ENCODE measurements around the gene PRKAB2. TPM values are rescaled to one million over a fixed set of nuclear protein-coding genes. Genes with fewer than 3 reads are reported as not detected.
"Not testable (repeated sequence)": the region's sequence is repeated elsewhere in the genome, so short reads cannot be mapped to it uniquely, and the experiment has no call there.

PRKAB2 gene
- total and polyA plus RNA-seq, 4 donors = 13.6 to 24.8 (median 14.3) TPM

- H3K27ac ChIP-seq (ENCODE audit: low read depth in 1 of 2, low read length in 2 of 2) = no peak overlapping the region
- H3K9me3 ChIP-seq (ENCODE audit: control insufficient read depth in 4 of 4, low read length in 3 of 4) = no peaks in the 10 kb centered on the region
- H3K4me1 ChIP-seq (ENCODE audit: control insufficient read depth in 4 of 4, insufficient read depth in 4 of 4, low read length in 3 of 4) = no peaks in the 10 kb centered on the region
- no peak for TF ChIP-seq FOXA1 (IDR thresholded peaks at IDR 0.05)
- no peak for TF ChIP-seq GABPA (IDR thresholded peaks at IDR 0.05 in 1 of 2, conservative IDR thresholded peaks at IDR 0.05 in 1 of 2)
- no peak for TF ChIP-seq HNF4A (conservative IDR thresholded peaks at IDR 0.05)
- no peak for TF ChIP-seq YY1 (IDR thresholded peaks at IDR 0.05)
- TF ChIP-seq RXRA (IDR thresholded peaks at IDR 0.05) = no peak
- no peak for TF ChIP-seq REST (IDR thresholded peaks at IDR 0.05)
- no peak overlapping the region for H3K4me3 ChIP-seq (ENCODE audit: low read depth in 1 of 3, low read length in 3 of 3)
- H3K27me3 ChIP-seq (ENCODE audit: control insufficient read depth in 4 of 4, insufficient read depth in 4 of 4, low read length in 3 of 4) = no peaks in the 10 kb centered on the region
- no peaks in the 10 kb centered on the region for H3K36me3 ChIP-seq (ENCODE audit: control insufficient read depth in 4 of 4, insufficient read depth in 3 of 4, low read depth in 1 of 4, low read length in 3 of 4)
- H3K9ac ChIP-seq (ENCODE audit: low read depth in 1 of 2, low read length in 2 of 2) = no peak overlapping the region
- 92% methylated on average over 2 of the region's 2 CpGs for WGBS
- DNase-seq (ENCODE audit: low spot score) = no peak
These were observed 29.4 kb downstream of the PRKAB2 start for GRCh38 chr1:147142886-147143285.

DNA sequence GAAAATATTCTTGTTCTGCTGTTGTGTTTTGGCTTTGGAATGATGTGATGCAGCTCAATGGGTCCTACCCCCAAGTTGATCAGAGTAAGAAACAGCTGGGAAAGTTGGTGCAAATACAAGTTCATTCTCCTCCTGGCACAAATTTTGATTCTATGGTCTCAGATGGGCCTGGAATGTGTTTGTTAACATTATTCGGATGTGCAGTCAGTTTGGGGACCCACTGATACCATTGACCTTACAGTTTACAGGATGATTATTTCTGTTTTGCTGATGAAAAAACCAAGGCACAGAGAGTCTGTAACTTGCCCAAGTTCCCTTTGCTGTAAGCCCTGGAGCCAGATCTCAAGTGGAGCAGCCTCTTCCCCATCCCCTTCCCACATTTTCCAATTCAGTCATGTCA is 41.5 kb downstream of the PRKAB2 start:
- 81% methylated on average over 1 of the region's 1 CpG for WGBS
- not testable (repeated sequence) for H3K9me3 ChIP-seq (ENCODE audit: control insufficient read depth in 4 of 4, low read length in 3 of 4)

DNA sequence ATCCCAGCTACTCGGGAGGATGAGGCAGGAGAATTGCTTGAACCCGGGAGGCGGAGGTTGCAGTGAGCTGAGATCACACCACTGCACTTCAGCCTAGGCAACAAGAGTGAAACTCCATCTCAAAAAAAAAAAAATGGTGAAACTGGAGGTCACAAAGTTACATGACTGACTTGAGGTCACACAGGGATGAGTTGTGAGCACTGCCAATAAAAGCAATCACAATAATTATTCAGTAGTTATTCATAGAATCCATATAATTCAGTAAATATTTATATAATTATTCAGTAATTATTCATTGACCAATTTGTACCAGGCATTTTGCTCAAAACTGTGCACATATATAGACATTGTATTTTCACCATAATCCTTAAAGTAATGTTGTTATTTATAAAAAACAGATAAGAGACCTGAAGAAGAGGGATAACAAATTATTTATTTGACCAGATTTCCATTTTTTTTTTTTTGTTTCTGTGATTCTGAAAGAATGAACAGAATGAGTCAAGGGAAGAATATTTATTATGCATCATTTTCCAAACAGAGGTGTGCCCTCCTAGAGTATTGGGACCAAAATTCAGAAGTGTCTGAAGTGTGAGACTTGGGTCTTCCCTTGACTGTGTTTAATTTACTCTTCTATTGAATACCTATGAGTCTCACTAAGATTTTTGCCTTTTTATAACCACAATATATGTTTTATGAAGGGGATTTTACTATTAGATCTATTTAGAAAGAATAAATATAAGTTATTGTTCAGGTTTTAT is 43.0 kb downstream of the PRKAB2 start:
- TF ChIP-seq, protein P1, sequence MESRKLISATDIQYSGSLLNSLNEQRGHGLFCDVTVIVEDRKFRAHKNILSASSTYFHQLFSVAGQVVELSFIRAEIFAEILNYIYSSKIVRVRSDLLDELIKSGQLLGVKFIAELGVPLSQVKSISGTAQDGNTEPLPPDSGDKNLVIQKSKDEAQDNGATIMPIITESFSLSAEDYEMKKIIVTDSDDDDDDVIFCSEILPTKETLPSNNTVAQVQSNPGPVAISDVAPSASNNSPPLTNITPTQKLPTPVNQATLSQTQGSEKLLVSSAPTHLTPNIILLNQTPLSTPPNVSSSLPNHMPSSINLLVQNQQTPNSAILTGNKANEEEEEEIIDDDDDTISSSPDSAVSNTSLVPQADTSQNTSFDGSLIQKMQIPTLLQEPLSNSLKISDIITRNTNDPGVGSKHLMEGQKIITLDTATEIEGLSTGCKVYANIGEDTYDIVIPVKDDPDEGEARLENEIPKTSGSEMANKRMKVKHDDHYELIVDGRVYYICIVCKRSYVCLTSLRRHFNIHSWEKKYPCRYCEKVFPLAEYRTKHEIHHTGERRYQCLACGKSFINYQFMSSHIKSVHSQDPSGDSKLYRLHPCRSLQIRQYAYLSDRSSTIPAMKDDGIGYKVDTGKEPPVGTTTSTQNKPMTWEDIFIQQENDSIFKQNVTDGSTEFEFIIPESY (IDR thresholded peaks at IDR 0.05) = no peak
- TF ChIP-seq REST (IDR thresholded peaks at IDR 0.05) (no peak), ATF3 (IDR thresholded peaks at IDR 0.05) (no peak), RXRA (IDR thresholded peaks at IDR 0.05) (no peak), RAD21 (IDR thresholded peaks at IDR 0.05) (no peak), NR2F2 (IDR thresholded peaks at IDR 0.05) (no peak), EGR1 (IDR thresholded peaks at IDR 0.05; ENCODE audit: low read depth in 2 of 2) (no peak), HNF4G (IDR thresholded peaks at IDR 0.05) (no peak), SP1 (IDR thresholded peaks at IDR 0.05) (no peak), GABPA (IDR thresholded peaks at IDR 0.05 in 1 of 2, conservative IDR thresholded peaks at IDR 0.05 in 1 of 2) (no peak), FOXA1 (IDR thresholded peaks at IDR 0.05) (no peak), FOXA2 (IDR thresholded peaks at IDR 0.05) (no peak)
- WGBS = 94% methylated on average over 3 of the region's 3 CpGs
- Histone ChIP-seq H3K9ac (ENCODE audit: low read depth in 1 of 2, low read length in 2 of 2) (no peak overlapping the region), H3K4me1 (ENCODE audit: control insufficient read depth in 4 of 4, insufficient read depth in 4 of 4, low read length in 3 of 4) (no peaks in the 10 kb centered on the region), H3K36me3 (ENCODE audit: control insufficient read depth in 4 of 4, insufficient read depth in 3 of 4, low read depth in 1 of 4, low read length in 3 of 4) (no peaks in the 10 kb centered on the region), H3K9me3 (ENCODE audit: control insufficient read depth in 4 of 4, low read length in 3 of 4) (no peaks in the 10 kb centered on the region), H3K4me3 (ENCODE audit: low read depth in 1 of 3, low read length in 3 of 3) (no peak overlapping the region), H3K27me3 (ENCODE audit: control insufficient read depth in 4 of 4, insufficient read depth in 4 of 4, low read length in 3 of 4) (no peaks in the 10 kb centered on the region), H3K27ac (ENCODE audit: low read depth in 1 of 2, low read length in 2 of 2) (no peak overlapping the region)
- DNase-seq (ENCODE audit: low spot score) = no peak

More for the DNA sequence above, 41.5 kb downstream of the PRKAB2 start:
- DNase-seq (ENCODE audit: low spot score); H3K36me3 ChIP-seq (ENCODE audit: control insufficient read depth in 4 of 4, insufficient read depth in 3 of 4, low read depth in 1 of 4, low read length in 3 of 4); H3K27ac ChIP-seq (ENCODE audit: low read depth in 1 of 2, low read length in 2 of 2); H3K4me3 ChIP-seq (ENCODE audit: low read depth in 1 of 3, low read length in 3 of 3); H3K4me1 ChIP-seq (ENCODE audit: control insufficient read depth in 4 of 4, insufficient read depth in 4 of 4, low read length in 3 of 4); H3K9ac ChIP-seq (ENCODE audit: low read depth in 1 of 2, low read length in 2 of 2); H3K27me3 ChIP-seq (ENCODE audit: control insufficient read depth in 4 of 4, insufficient read depth in 4 of 4, low read length in 3 of 4): not testable (repeated sequence)
